ENCODE results near the gene EFCAB6.

DNA sequence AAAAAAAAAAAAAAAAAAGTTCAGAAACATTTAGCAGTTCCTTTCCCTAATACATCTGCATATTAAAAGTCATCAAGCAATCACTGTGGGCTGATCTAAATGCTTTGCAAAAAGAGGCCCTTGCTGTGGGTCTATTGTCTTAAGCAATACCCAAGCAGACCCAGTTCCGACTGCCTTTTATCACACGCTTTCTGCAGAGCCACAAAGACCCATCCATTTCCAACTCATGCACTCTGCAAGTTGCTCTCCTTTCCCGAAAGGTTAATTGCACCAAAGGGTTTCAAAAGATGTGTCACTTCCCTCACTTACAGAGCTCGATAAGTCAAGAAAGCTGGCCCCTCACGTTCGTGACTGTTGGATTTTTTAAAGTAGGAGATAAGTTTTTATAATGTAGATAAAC lies 261.4 kb downstream of the EFCAB6 start:
- TF ChIP-seq TAF1 (IDR thresholded peaks at IDR 0.05; ENCODE audit: borderline replicate concordance, low read depth, low read length) (no peak), POLR2A (IDR thresholded peaks at IDR 0.05; ENCODE audit: low read depth, low read length) (no peak), POLR2AphosphoS5 (IDR thresholded peaks at IDR 0.05; ENCODE audit: low read depth, low read length) (no peak)
